ENCODE results near the gene SLC22A4. TPM values are rescaled to one million over a fixed set of nuclear protein-coding genes. Genes with fewer than 3 reads are reported as not detected.

Gene SLC22A4
- total and polyA plus RNA-seq, 2 of the 8 experiments (the other 6 are each of a cell fraction or from before 2014, with no cell fraction given), result 0.45 to 0.60 TPM

DNA sequence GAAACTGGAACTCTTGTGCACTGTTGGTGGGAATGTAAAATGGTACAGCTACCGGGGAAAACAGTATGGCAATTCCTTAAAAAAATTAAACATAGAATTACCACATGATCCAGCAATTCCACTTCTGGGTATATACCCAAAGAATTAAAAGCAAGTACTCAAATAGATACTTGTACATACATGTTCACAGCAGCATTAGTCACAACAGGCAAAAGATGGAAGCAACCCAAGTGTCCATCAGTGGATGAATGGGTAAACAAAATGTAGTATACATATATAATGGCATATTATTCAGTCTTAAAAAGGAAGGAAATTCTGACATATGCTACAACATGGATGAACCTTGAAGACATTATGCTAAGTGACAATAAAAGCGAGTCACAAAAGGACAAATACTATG is 67.9 kb downstream of the SLC22A4 start:
- no peak overlapping the region for H3K9ac ChIP-seq (replicated peaks in 1 of 4; ENCODE audit: extremely low read depth in 1 of 4, low read depth in 3 of 4, low read length in 3 of 4)
- no peaks in the 10 kb centered on the region for H4K20me1 ChIP-seq (replicated peaks in 1 of 2; ENCODE audit: control insufficient read depth in 1 of 2, insufficient read depth in 2 of 2, low read length in 2 of 2)
- ChIA-PET POLR2A (ENCODE audit: partially characterized antibody) (interaction anchor here (0.7 kb wide), 1 partner anchor 303 kb away, joined by 3 read pairs; no protein-coding TSS in a partner anchor), CTCF (ENCODE audit: partially characterized antibody) (interaction anchor here (0.6 kb wide), 1 partner anchor 257 kb away, joined by 3 read pairs; no protein-coding TSS in a partner anchor)
- no peak overlapping the region for H4K5ac ChIP-seq (ENCODE audit: insufficient read length, low read depth, low read length)
- no peaks in the 10 kb centered on the region for H3K9me3 ChIP-seq (ENCODE audit: insufficient read depth in 2 of 2, low read depth in 1 of 2, low read length in 1 of 2)
- H3K36me3 ChIP-seq (ENCODE audit: control insufficient read depth in 2 of 4, insufficient read depth in 4 of 4, low read length in 3 of 4), result no peaks in the 10 kb centered on the region
- H3K18ac ChIP-seq (ENCODE audit: extremely low read depth, low read length), result no peak overlapping the region
- DNase-seq (ENCODE audit: low read depth in 1 of 2, low spot score in 2 of 2), result no peak
- H3K23ac ChIP-seq (ENCODE audit: insufficient read length), result no peak overlapping the region
- no peak overlapping the region for H2BK15ac ChIP-seq (ENCODE audit: low read length)
- H3K23me2 ChIP-seq (ENCODE audit: low read depth, low read length), result no peaks in the 10 kb centered on the region
- no peaks in the 10 kb centered on the region for H3K79me2 ChIP-seq (ENCODE audit: control insufficient read depth in 1 of 2, insufficient read depth in 2 of 2, low read length in 2 of 2)
- H4K8ac ChIP-seq (ENCODE audit: extremely low read depth, insufficient read depth, low read length), result no peak overlapping the region
- WGBS, 2 experiments (ENCODE audit: extremely low coverage in 1 of 2, insufficient coverage in 1 of 2, insufficient read length in 1 of 2, insufficient replicate concordance in 2 of 2, low coverage in 1 of 2, low lambda C conversion rate in 2 of 2, missing lambda C conversion rate in 1 of 2), result 89% methylated on average over 2 of the region's 2 CpGs; no CpG with 5 or more reads in 1 of the 2 experiments
- no peak overlapping the region for H2AK5ac ChIP-seq (ENCODE audit: low read depth, low read length)
- H3K27ac ChIP-seq (ENCODE audit: low read depth, low read length), result no peak overlapping the region
- H3K27me3 ChIP-seq (replicated peaks in 1 of 4; ENCODE audit: control insufficient read depth in 3 of 4, extremely low read depth in 1 of 4, insufficient read depth in 3 of 4, low read length in 3 of 4), result no peaks in the 10 kb centered on the region
- H2BK12ac ChIP-seq (ENCODE audit: low read depth, low read length), result no peak overlapping the region
- H2BK5ac ChIP-seq (ENCODE audit: low read depth, low read length), result no peak overlapping the region
- no peaks in the 10 kb centered on the region; the same call in 1 of the 2 replicates for H3K79me1 ChIP-seq (ENCODE audit: low read depth, low read length)
- H3K4me1 ChIP-seq (replicated peaks in 1 of 4; ENCODE audit: control insufficient read depth in 3 of 4, insufficient read depth in 4 of 4, low read length in 3 of 4), result no peaks in the 10 kb centered on the region
- H2BK120ac ChIP-seq (replicated peaks; ENCODE audit: low read depth, low read length), result no peak overlapping the region
- no peak overlapping the region for H3K4me2 ChIP-seq (ENCODE audit: insufficient read depth in 1 of 2, low read depth in 2 of 2, low read length in 2 of 2)
- H3K14ac ChIP-seq (ENCODE audit: insufficient read length), result no peak overlapping the region
- no peak overlapping the region for H4K91ac ChIP-seq (replicated peaks; ENCODE audit: insufficient read length, low read length)
- H3K56ac ChIP-seq (replicated peaks; ENCODE audit: insufficient read length, low read depth, low read length), result no peak overlapping the region
- no peak overlapping the region for H2AFZ ChIP-seq (ENCODE audit: low read length)
- H2BK20ac ChIP-seq (ENCODE audit: low read length), result no peak overlapping the region
- H3K4me3 ChIP-seq (ENCODE audit: extremely low read depth in 1 of 4, insufficient read depth in 2 of 4, low read depth in 3 of 4, low read length in 4 of 4), result no peak overlapping the region
- no peak overlapping the region for H3K4ac ChIP-seq (replicated peaks; ENCODE audit: insufficient read length, low read depth, low read length)
- no peak for FAIRE-seq
- no peak for TF ChIP-seq SIRT6 (IDR thresholded peaks at IDR 0.05; ENCODE audit: low read length)
- no peak for TF ChIP-seq POLR2A (IDR thresholded peaks at IDR 0.05; ENCODE audit: control extremely low read depth in 1 of 2, low read depth in 2 of 2, low read length in 2 of 2)
- TF ChIP-seq GABPA (IDR thresholded peaks at IDR 0.05; ENCODE audit: borderline replicate concordance, insufficient read depth, low read length), result no peak
- no peak for TF ChIP-seq MAX (IDR thresholded peaks at IDR 0.05)
- no peak for TF ChIP-seq MAFK (IDR thresholded peaks at IDR 0.05; ENCODE audit: low read depth, low read length)
- TF ChIP-seq CBX5 (IDR thresholded peaks at IDR 0.05; ENCODE audit: low read depth, low read length), result no peak
- no peak for TF ChIP-seq KDM4A (IDR thresholded peaks at IDR 0.05; ENCODE audit: low read depth, low read length, severe bottlenecking)
- no peak for TF ChIP-seq BACH1 (IDR thresholded peaks at IDR 0.05; ENCODE audit: low read length)
- no peak for TF ChIP-seq CHD1 (IDR thresholded peaks at IDR 0.05; ENCODE audit: low read depth, low read length)
- TF ChIP-seq BCL11A (IDR thresholded peaks at IDR 0.05; ENCODE audit: low read depth in 2 of 2, low read length in 2 of 2), result no peak
- TF ChIP-seq TAF7 (optimal IDR thresholded peaks at IDR 0.05; ENCODE audit: borderline replicate concordance, low read depth, low read length), result no peak
- no peak for TF ChIP-seq SIN3A (conservative IDR thresholded peaks at IDR 0.05 in 1 of 2, IDR thresholded peaks at IDR 0.05 in 1 of 2; ENCODE audit: low read depth in 1 of 2, low read length in 2 of 2)
- TF ChIP-seq PHF8 (conservative IDR thresholded peaks at IDR 0.05; ENCODE audit: low read depth, low read length), result no peak
- no peak for TF ChIP-seq SUZ12 (IDR thresholded peaks at IDR 0.05; ENCODE audit: low read length)
- TF ChIP-seq CTBP2 (IDR thresholded peaks at IDR 0.05; ENCODE audit: borderline replicate concordance, insufficient read depth, insufficient read length, low read length), result no peak

Data from H1 (cell line).